Measurements from ENCODE around the gene SH3GL2.

SH3GL2 gene

DNA sequence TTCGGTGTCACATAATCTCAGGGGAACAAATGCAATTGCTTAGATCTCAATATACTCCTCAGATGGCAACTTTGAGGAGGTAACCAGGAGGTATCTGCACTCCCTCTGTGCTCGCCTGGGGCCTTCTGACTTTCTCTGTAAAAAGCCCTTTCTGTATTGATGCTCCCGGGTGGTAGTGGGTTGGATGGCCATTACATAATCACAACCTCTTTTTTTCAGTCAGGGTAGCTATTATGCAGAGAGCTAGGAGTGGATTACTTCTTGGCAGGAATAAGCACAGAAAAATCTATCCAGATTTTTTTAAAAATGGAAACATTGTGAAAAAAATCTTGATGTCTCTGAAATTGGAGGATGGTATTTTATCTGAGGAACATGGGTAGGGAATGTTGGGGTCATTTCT is 116.6 kb downstream of the SH3GL2 start:
- TF ChIP-seq TAF1 (IDR thresholded peaks at IDR 0.05; ENCODE audit: borderline replicate concordance, insufficient read depth, low read length) (no peak), SIN3A (IDR thresholded peaks at IDR 0.05; ENCODE audit: borderline replicate concordance, insufficient read depth, low read length) (no peak), POLR2AphosphoS5 (IDR thresholded peaks at IDR 0.05; ENCODE audit: low read depth, low read length) (no peak)
- TF ChIP-seq, protein P1, sequence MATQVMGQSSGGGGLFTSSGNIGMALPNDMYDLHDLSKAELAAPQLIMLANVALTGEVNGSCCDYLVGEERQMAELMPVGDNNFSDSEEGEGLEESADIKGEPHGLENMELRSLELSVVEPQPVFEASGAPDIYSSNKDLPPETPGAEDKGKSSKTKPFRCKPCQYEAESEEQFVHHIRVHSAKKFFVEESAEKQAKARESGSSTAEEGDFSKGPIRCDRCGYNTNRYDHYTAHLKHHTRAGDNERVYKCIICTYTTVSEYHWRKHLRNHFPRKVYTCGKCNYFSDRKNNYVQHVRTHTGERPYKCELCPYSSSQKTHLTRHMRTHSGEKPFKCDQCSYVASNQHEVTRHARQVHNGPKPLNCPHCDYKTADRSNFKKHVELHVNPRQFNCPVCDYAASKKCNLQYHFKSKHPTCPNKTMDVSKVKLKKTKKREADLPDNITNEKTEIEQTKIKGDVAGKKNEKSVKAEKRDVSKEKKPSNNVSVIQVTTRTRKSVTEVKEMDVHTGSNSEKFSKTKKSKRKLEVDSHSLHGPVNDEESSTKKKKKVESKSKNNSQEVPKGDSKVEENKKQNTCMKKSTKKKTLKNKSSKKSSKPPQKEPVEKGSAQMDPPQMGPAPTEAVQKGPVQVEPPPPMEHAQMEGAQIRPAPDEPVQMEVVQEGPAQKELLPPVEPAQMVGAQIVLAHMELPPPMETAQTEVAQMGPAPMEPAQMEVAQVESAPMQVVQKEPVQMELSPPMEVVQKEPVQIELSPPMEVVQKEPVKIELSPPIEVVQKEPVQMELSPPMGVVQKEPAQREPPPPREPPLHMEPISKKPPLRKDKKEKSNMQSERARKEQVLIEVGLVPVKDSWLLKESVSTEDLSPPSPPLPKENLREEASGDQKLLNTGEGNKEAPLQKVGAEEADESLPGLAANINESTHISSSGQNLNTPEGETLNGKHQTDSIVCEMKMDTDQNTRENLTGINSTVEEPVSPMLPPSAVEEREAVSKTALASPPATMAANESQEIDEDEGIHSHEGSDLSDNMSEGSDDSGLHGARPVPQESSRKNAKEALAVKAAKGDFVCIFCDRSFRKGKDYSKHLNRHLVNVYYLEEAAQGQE (IDR thresholded peaks at IDR 0.05; ENCODE audit: insufficient read depth in 1 of 2, low read depth in 2 of 2, low read length in 2 of 2): no peak

DNA sequence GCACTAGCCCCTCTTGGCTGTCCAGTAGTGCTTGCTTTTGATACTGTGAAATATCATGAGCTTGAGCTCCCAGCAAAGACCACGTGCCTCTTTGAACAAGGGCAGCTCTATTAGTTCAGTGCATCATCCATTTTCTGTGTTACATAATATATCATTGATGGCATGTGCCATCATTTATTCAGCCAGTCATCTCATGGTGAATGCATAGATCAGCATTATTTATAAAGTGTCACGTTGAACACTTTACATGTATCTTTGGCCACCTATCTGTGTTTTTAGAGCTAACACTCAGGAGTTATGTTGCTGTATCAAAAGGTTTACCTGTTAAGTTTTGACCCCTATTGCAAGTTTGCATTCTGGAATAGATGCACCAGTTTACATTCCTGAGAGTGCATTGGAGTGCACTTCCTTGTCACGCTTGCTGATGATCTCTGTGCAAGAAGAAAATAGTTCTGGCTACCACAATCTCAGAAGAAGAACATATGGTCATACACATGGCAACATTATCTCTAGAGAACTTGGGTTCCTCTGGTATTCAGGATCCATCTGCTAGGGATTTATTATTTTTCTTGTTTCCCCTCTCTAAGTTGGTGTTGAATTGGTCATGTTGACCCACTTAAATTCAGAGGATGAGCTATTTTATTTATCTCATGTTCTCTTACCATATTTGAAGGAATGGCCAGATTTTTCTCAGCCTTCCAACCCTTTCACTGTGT is 120.9 kb downstream of the SH3GL2 start:
- TF ChIP-seq SIN3A (IDR thresholded peaks at IDR 0.05; ENCODE audit: borderline replicate concordance, insufficient read depth, low read length) (no peak), TAF1 (IDR thresholded peaks at IDR 0.05; ENCODE audit: borderline replicate concordance, insufficient read depth, low read length) (no peak), POLR2AphosphoS5 (IDR thresholded peaks at IDR 0.05; ENCODE audit: low read depth, low read length) (no peak), FOXP2 (optimal IDR thresholded peaks at IDR 0.05; ENCODE audit: borderline replicate concordance, extremely low read depth, extremely low read length, insufficient read depth) (no peak)
- TF ChIP-seq, protein P1 (IDR thresholded peaks at IDR 0.05; ENCODE audit: insufficient read depth in 1 of 2, low read depth in 2 of 2, low read length in 2 of 2): no peak

DNA sequence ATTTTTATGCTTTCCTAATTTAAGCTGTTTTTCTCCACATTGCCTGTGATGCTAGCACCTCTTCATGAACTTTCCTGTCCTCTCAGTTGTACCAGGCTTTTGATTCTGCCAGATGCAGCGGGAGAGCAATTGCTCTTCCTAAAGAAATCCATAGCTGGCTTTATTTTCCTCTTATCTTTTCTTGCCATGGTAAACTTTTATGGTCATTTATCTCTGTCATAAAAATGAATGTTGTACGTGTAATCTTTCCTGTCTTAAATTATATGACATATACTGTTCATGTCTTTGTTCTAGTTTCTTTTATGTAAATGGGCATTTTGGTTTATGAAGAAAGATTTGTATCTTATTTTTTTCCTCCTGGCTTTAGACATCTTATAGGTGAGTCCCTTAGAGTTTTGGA is 127.5 kb downstream of the SH3GL2 start:
- TF ChIP-seq POLR2AphosphoS5 (IDR thresholded peaks at IDR 0.05; ENCODE audit: low read depth, low read length) (no peak), SIN3A (IDR thresholded peaks at IDR 0.05; ENCODE audit: borderline replicate concordance, insufficient read depth, low read length) (no peak), TAF1 (IDR thresholded peaks at IDR 0.05; ENCODE audit: borderline replicate concordance, insufficient read depth, low read length) (no peak), FOXP2 (optimal IDR thresholded peaks at IDR 0.05; ENCODE audit: borderline replicate concordance, extremely low read depth, extremely low read length, insufficient read depth) (no peak)
- TF ChIP-seq, protein P1 (IDR thresholded peaks at IDR 0.05; ENCODE audit: insufficient read depth in 1 of 2, low read depth in 2 of 2, low read length in 2 of 2): no peak

DNA sequence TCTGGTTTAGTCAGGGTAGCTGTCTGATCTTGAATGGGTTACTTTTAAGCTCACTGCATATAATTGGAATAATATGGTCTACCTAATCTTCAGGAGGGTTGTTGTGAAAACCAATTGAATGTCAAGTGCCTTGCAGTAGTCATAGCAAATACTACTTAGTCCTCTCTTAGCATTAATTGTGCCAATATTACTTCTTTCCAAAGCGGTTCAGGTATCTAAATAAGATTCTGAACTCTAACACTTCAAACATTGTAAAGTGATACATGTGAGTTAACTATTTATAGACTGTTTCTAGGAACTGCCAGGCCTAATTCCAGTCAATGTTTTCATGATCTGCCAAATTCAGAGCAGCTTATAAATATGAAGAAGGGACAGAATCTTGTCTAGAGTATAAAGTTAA is 140.2 kb downstream of the SH3GL2 start:
- no peak for TF ChIP-seq SIN3A (IDR thresholded peaks at IDR 0.05; ENCODE audit: borderline replicate concordance, insufficient read depth, low read length)

DNA sequence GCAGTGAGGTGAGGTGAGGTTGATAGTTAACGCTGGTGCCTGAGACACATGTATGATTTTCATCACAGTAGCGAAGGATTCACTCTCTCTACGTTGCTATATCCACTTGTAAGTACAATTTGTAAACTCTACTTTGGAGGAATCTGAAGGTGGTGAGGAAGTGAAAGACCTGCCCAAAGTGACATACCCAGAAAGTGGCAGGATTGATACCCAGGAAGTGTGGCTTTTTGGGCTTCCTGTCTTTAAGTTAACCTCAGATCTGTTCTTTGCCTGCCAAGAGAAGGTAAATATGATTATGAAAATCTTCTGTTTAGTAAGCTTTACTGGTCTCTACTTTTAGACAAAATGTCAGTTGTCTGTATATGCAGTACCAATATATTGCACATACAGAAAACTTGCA is 143.1 kb downstream of the SH3GL2 start:
- TF ChIP-seq SIN3A (IDR thresholded peaks at IDR 0.05; ENCODE audit: borderline replicate concordance, insufficient read depth, low read length) (no peak), TAF1 (IDR thresholded peaks at IDR 0.05; ENCODE audit: borderline replicate concordance, insufficient read depth, low read length) (no peak), FOXP2 (optimal IDR thresholded peaks at IDR 0.05; ENCODE audit: borderline replicate concordance, extremely low read depth, extremely low read length, insufficient read depth) (no peak), POLR2AphosphoS5 (IDR thresholded peaks at IDR 0.05; ENCODE audit: low read depth, low read length) (no peak)
- TF ChIP-seq, protein P1 (IDR thresholded peaks at IDR 0.05; ENCODE audit: insufficient read depth in 1 of 2, low read depth in 2 of 2, low read length in 2 of 2): no peak

Data from PFSK-1 (cell line).